Stimulated activated CD4-positive, alpha-beta T cell treated with anti-CD3 and anti-CD28 coated beads, Interleukin-2, amount 100 ng/mL, for 24 hours (primary cell): ENCODE results near the gene RNF149.
"Not testable (repeated sequence)": the region's sequence is repeated elsewhere in the genome, so short reads cannot be mapped to it uniquely, and the experiment has no call there.

Source experiments
- DNase-seq, 2 donors: peaks; one replicate each; pipeline ENCODE4 v3.0.0-alpha.2; 2020

The RNF149 gene

GRCh38 chr2:101308432-101309210, at the start of gene RNF149:
Gene RNF149, minus strand, starts transcription at chr2:101308701. Its CDS starts 113 bp downstream, at chr2:101308588.
- DNase-seq, result peak; percentile 92 to 94

GRCh38 chr2:101357376-101357775, 48.9 kb upstream of the RNF149 start:
- DNase-seq, result no peak

- DNase-seq, result no peak
These were observed 48.0 kb upstream of the RNF149 start for GRCh38 chr2:101356521-101356920.

- DNase-seq, result no peak
These were observed 47.6 kb upstream of the RNF149 start for GRCh38 chr2:101356055-101356454.

- DNase-seq, result no peak
These were observed 47.0 kb upstream of the RNF149 start for GRCh38 chr2:101355401-101356054.

GRCh38 chr2:101354420-101355311, 46.2 kb upstream of the RNF149 start:
- DNase-seq, result no peak

- not testable (repeated sequence) for DNase-seq
These were observed 44.1 kb upstream of the RNF149 start for GRCh38 chr2:101352631-101353030.

- DNase-seq, result no peak
These were observed 42.7 kb upstream of the RNF149 start for GRCh38 chr2:101351207-101351606.

- no peak for DNase-seq
These were observed 41.6 kb upstream of the RNF149 start for GRCh38 chr2:101349893-101350662.

GRCh38 chr2:101348883-101349282, 40.4 kb upstream of the RNF149 start:
- no peak for DNase-seq

GRCh38 chr2:101346909-101347308, 38.4 kb upstream of the RNF149 start:
- no peak for DNase-seq

- no peak for DNase-seq
These were observed 35.6 kb upstream of the RNF149 start for GRCh38 chr2:101344137-101344536.

- no peak for DNase-seq
These were observed 34.1 kb upstream of the RNF149 start for GRCh38 chr2:101342625-101343008.

- DNase-seq, result peak; percentile 84 to 85
These were observed 33.6 kb upstream of the RNF149 start for GRCh38 chr2:101341901-101342624.

GRCh38 chr2:101341421-101341820, 32.9 kb upstream of the RNF149 start:
- DNase-seq, result peak; percentile 48 to 61

GRCh38 chr2:101340141-101340551, 31.6 kb upstream of the RNF149 start:
- DNase-seq, result no peak

- DNase-seq, result no peak
These were observed 30.9 kb upstream of the RNF149 start for GRCh38 chr2:101339266-101339880.

GRCh38 chr2:101337877-101338276, 29.4 kb upstream of the RNF149 start:
- no peak for DNase-seq

- no peak for DNase-seq
These were observed 24.6 kb upstream of the RNF149 start for GRCh38 chr2:101332885-101333766.

- no peak for DNase-seq
These were observed 22.7 kb upstream of the RNF149 start for GRCh38 chr2:101331202-101331601.
